Panc1 (cell line): ENCODE data around the gene OPHN1.

Source experiments
- CTCF ChIP-seq: fragments of 450-650 bp; IDR thresholded peaks from 2 replicates; pipeline ENCODE4 v1.5.1; 2017; ENCODE audit warnings: mild to moderate bottlenecking
- POLR2AphosphoS5 ChIP-seq: IDR thresholded peaks from 2 replicates; pipeline ENCODE4 v1.6.1; 2012; ENCODE audit warnings: mild to moderate bottlenecking, low read depth, low read length, moderate library complexity
- REST ChIP-seq, 2 experiments: IDR thresholded peaks; 2 replicates each; pipeline ENCODE4 v1.6.1; 2011 to 2012; ENCODE audit warnings: low read depth in 2 of 2, control low read depth in 1 of 2, low read length in 1 of 2, mild to moderate bottlenecking in 1 of 2, moderate library complexity in 1 of 2; ENCODE audit not compliant: insufficient read depth in 1 of 2

GRCh38 chrX:68190799-68191198, 242.5 kb downstream of the OPHN1 start:
- TF ChIP-seq CTCF (no peak), POLR2AphosphoS5 (no peak), REST (IDR thresholded peaks at IDR 0.05; ENCODE audit: insufficient read depth in 1 of 2, low read depth in 2 of 2, low read length in 1 of 2) (no peak)
